DND-41 (cell line): ENCODE results near the gene PDPR.
"Not testable (repeated sequence)": the region's sequence is repeated elsewhere in the genome, so short reads cannot be mapped to it uniquely, and the experiment has no call there.

ENCODE experiments used
- EZH2 ChIP-seq: IDR thresholded peaks from 3 replicates; pipeline ENCODE4 v1.6.1; 2012; ENCODE audit warnings: borderline replicate concordance, low read depth, mild to moderate bottlenecking, moderate library complexity, low read length, inconsistent platforms; ENCODE audit not compliant: severe bottlenecking
- TF ChIP-seq, protein P1 (sequence below): IDR thresholded peaks from 2 replicates; pipeline ENCODE4 v1.5.1; 2012; ENCODE audit warnings: borderline replicate concordance, low read length, moderate library complexity, mild to moderate bottlenecking; ENCODE audit not compliant: poor library complexity, severe bottlenecking; ENCODE audit errors: extremely low read depth

DNA sequence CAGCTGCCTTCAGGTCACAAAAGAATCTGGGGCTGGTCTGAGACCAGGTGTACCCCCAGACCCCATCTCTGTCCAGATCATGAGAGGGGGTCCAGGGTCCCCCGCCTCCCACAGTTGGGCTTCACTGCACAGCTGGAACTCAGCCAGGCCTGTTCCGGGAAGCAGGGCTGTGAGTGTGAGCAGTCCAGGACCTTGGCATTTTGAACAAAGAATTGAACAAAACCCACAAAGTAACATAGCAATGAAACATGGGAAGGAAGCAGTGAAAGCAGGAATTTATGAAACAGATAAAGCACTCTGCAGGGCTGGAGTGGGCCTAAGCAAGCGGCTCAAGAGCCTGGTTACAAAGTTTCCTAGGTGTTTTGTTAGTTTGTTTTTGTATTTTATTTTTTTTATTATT lies 84.5 kb downstream of the PDPR start:
- TF ChIP-seq EZH2 = not testable (repeated sequence)
- TF ChIP-seq, protein P1, sequence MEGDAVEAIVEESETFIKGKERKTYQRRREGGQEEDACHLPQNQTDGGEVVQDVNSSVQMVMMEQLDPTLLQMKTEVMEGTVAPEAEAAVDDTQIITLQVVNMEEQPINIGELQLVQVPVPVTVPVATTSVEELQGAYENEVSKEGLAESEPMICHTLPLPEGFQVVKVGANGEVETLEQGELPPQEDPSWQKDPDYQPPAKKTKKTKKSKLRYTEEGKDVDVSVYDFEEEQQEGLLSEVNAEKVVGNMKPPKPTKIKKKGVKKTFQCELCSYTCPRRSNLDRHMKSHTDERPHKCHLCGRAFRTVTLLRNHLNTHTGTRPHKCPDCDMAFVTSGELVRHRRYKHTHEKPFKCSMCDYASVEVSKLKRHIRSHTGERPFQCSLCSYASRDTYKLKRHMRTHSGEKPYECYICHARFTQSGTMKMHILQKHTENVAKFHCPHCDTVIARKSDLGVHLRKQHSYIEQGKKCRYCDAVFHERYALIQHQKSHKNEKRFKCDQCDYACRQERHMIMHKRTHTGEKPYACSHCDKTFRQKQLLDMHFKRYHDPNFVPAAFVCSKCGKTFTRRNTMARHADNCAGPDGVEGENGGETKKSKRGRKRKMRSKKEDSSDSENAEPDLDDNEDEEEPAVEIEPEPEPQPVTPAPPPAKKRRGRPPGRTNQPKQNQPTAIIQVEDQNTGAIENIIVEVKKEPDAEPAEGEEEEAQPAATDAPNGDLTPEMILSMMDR = not testable (repeated sequence)
